Measurements from ENCODE around the gene SCNN1G.

The SCNN1G gene

DNA sequence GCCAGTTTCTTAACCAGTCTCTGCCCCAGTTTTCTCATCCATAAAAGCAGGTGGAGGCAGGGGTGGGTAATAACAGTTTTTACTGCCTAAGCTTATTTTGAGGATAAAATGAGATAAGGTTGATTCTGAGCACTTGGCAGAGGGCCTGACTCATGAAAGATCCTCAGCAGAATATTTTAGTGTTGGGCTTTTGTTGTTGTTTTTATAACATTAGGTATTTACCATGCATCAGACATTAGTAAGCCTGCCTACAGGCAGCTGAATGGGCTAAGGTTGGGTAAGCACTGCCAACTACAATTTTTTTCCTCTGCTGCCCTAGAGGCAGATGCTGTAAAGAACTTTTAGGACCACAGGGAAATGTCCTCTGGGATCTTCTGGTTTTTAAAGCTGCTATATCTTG is 43.1 kb downstream of the SCNN1G start:
- H3K4me3 ChIP-seq (ENCODE audit: low read depth, low read length), result no peak overlapping the region
- TF ChIP-seq, protein P1, sequence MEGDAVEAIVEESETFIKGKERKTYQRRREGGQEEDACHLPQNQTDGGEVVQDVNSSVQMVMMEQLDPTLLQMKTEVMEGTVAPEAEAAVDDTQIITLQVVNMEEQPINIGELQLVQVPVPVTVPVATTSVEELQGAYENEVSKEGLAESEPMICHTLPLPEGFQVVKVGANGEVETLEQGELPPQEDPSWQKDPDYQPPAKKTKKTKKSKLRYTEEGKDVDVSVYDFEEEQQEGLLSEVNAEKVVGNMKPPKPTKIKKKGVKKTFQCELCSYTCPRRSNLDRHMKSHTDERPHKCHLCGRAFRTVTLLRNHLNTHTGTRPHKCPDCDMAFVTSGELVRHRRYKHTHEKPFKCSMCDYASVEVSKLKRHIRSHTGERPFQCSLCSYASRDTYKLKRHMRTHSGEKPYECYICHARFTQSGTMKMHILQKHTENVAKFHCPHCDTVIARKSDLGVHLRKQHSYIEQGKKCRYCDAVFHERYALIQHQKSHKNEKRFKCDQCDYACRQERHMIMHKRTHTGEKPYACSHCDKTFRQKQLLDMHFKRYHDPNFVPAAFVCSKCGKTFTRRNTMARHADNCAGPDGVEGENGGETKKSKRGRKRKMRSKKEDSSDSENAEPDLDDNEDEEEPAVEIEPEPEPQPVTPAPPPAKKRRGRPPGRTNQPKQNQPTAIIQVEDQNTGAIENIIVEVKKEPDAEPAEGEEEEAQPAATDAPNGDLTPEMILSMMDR (IDR thresholded peaks at IDR 0.05; ENCODE audit: borderline replicate concordance, insufficient read depth, low read depth, low read length), result no peak

- TF ChIP-seq, protein P1 (IDR thresholded peaks at IDR 0.05; ENCODE audit: borderline replicate concordance, insufficient read depth, low read depth, low read length), result no peak
- H3K4me3 ChIP-seq (ENCODE audit: low read depth, low read length), result no peak overlapping the region
Measured at GRCh38 chr16:23227529-23227928, 45.0 kb downstream of the SCNN1G start.

GRCh38 chr16:23229714-23230113 is 47.2 kb downstream of the SCNN1G start:
- TF ChIP-seq, protein P1 (IDR thresholded peaks at IDR 0.05; ENCODE audit: borderline replicate concordance, insufficient read depth, low read depth, low read length), result no peak
- no peak overlapping the region for H3K4me3 ChIP-seq (ENCODE audit: low read depth, low read length)

GRCh38 chr16:23232806-23233205 is 50.3 kb downstream of the SCNN1G start:
- no peak overlapping the region for H3K4me3 ChIP-seq (ENCODE audit: low read depth, low read length)
- TF ChIP-seq, protein P1 (IDR thresholded peaks at IDR 0.05; ENCODE audit: borderline replicate concordance, insufficient read depth, low read depth, low read length), result no peak

GRCh38 chr16:23235176-23235575 is 52.6 kb downstream of the SCNN1G start:
- TF ChIP-seq, protein P1 (IDR thresholded peaks at IDR 0.05; ENCODE audit: borderline replicate concordance, insufficient read depth, low read depth, low read length), result no peak
- H3K4me3 ChIP-seq (ENCODE audit: low read depth, low read length), result no peak overlapping the region

DNA sequence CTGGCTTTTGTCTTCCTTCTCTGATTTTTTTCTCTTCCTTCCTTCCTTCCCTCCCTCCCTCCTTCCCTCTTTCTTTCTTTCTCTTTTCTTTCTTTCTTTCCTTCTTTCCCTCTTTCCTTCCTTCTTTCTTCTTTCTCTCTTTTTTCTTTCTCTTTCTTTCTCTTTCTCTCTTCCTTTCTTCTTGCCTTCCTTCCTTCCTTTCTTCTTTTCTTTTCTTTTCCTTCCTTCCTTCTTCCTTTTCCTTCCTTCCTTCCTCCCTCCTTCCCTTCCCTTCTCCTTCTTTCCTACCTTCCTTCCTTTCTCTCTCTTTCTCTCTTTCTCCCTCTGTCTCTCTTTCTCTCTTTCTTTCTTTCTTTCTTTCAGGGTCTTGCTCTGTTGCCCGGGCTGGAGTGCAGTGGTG is 54.4 kb downstream of the SCNN1G start:
- no peak overlapping the region for H3K4me3 ChIP-seq (ENCODE audit: low read depth, low read length)
- TF ChIP-seq, protein P1 (IDR thresholded peaks at IDR 0.05; ENCODE audit: borderline replicate concordance, insufficient read depth, low read depth, low read length), result no peak

DNA sequence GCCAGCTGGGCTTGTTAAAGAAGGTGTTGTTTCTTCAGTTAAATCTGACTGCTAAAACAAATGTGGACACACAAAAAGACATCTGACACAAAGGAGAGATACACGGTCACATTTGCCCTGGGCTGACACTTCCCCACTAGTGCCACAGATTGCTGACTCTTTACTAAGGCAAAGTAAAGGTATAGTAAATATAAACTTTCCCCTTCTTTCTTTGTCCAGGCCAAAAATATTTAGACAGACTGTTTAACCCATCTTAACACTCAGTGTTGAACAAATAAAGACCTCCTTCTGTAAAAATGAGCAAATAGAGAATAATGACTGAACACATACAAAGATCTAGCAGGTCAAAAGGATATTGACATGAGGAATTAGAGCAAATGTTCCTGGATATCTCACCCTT is 58.4 kb downstream of the SCNN1G start:
- no peak overlapping the region for H3K4me3 ChIP-seq (ENCODE audit: low read depth, low read length)
- TF ChIP-seq, protein P1 (IDR thresholded peaks at IDR 0.05; ENCODE audit: borderline replicate concordance, insufficient read depth, low read depth, low read length), result no peak

Data from GM12875 (cell line).